ENCODE data around the gene ITGA8.

The ITGA8 gene

DNA sequence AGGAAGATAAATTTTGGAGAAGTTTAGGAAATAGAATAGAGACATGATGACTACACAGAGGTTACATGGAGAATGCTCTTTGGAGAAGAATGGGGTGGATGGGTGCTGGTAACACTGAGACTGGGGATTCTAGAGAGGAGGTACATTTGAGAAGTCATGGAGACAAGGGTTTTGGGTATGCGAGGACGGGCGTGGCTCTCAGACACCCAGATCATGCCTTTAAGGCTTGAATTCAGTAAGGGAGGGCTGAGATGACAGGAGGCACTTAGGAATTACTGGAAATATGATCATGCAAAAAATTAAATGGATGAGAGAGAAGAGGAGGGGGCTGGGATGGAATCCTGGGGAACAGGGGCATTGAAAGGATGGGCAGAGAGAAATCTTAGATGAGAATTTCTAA, 168.8 kb downstream of the ITGA8 start:
- H3K27ac ChIP-seq = no peak overlapping the region
- no peak for TF ChIP-seq CTCF (conservative IDR thresholded peaks at IDR 0.05; ENCODE audit: low read depth)
- no peak for DNase-seq (ENCODE audit: low spot score)
- ChIA-PET POLR2A (ENCODE audit: low non-redundant PET) (no interaction called here), CTCF (no interaction called here)

- no peak overlapping the region for H3K27ac ChIP-seq
- no peak for TF ChIP-seq CTCF (conservative IDR thresholded peaks at IDR 0.05; ENCODE audit: low read depth)
- CTCF ChIA-PET = interaction anchor here (0.7 kb wide), 1 partner anchor 204 kb away, joined by 3 read pairs; no protein-coding TSS in a partner anchor
- POLR2A ChIA-PET (ENCODE audit: low non-redundant PET) = no interaction called here
- no peak for DNase-seq (ENCODE audit: low spot score)
Measured at GRCh38 chr10:15548331-15548730, 171.4 kb downstream of the ITGA8 start.

DNA sequence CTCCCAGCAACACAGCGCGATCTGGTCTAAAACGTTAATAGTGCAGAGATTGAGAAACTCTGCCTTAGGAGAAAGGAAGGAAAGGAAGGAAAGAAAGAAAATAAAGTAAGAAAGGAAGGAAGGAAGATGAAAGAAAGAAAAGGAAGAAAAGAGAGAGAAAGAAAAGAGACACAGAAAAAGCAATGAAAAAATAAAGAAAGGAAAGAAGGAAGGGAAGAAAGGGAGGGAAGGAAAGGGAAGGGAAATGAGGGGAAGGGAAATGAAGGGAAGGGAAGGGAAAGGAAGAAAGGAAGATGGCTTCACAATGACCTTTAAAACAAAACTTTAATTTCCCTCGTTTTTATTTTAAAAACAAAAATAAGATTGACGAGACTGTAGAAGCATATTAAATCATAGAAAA, 173.1 kb downstream of the ITGA8 start:
- H3K27ac ChIP-seq = no peak overlapping the region
- no peak for TF ChIP-seq CTCF (conservative IDR thresholded peaks at IDR 0.05; ENCODE audit: low read depth)
- no peak for DNase-seq (ENCODE audit: low spot score)
- ChIA-PET POLR2A (ENCODE audit: low non-redundant PET) (no interaction called here), CTCF (no interaction called here)

DNA sequence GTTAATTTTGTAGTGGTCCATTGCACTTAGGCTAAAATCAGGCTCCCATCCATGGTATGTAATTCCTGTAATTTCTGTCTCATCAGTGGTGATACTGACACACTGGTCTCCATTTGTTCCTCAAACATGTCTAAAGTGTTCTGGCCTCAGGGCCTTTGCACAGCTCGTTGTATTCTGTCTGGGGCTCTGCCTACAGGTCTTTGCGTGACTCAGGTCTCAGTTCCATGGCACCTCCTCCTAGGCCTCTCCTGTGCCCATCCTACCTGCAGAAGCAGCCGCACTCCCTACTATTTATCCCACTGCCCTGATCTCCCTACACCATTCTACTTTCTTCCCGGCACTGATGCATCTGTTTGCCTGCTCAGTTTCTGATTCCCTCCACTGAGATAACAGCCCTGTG, 173.8 kb downstream of the ITGA8 start:
- ChIA-PET POLR2A (ENCODE audit: low non-redundant PET) (no interaction called here), CTCF (no interaction called here)
- no peak for TF ChIP-seq CTCF (conservative IDR thresholded peaks at IDR 0.05; ENCODE audit: low read depth)
- no peak overlapping the region for H3K27ac ChIP-seq
- no peak for DNase-seq (ENCODE audit: low spot score)

DNA sequence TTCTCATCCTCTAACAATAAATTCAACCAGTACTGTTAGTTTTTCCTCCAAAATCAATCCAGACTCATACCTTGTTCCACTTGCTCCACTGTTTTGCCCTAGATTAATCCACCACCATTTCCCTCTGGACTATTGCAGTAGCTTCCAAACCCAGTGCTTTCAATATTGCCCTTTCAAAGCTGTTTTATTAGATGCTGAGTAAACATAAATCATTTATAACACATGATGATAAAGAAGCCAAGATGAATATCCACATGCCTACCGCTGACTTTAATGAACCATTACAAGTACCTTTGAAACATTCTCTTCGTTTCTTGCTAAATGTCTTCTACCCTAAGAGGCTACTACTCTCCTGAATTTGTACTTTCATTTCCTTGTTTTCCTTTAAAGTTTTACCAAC, 174.5 kb downstream of the ITGA8 start:
- ChIA-PET POLR2A (ENCODE audit: low non-redundant PET) (no interaction called here), CTCF (interaction anchor here (0.6 kb wide), 1 partner anchor 1091 kb away, joined by 4 read pairs; no protein-coding TSS in a partner anchor)
- DNase-seq (ENCODE audit: low spot score) = no peak
- H3K27ac ChIP-seq = no peak overlapping the region
- no peak for TF ChIP-seq CTCF (conservative IDR thresholded peaks at IDR 0.05; ENCODE audit: low read depth)

- ChIA-PET CTCF (no interaction called here), POLR2A (ENCODE audit: low non-redundant PET) (no interaction called here)
- no peak overlapping the region for H3K27ac ChIP-seq
- no peak for DNase-seq (ENCODE audit: low spot score)
- no peak for TF ChIP-seq CTCF (conservative IDR thresholded peaks at IDR 0.05; ENCODE audit: low read depth)
Measured at GRCh38 chr10:15543994-15544393, 175.7 kb downstream of the ITGA8 start.

DNA sequence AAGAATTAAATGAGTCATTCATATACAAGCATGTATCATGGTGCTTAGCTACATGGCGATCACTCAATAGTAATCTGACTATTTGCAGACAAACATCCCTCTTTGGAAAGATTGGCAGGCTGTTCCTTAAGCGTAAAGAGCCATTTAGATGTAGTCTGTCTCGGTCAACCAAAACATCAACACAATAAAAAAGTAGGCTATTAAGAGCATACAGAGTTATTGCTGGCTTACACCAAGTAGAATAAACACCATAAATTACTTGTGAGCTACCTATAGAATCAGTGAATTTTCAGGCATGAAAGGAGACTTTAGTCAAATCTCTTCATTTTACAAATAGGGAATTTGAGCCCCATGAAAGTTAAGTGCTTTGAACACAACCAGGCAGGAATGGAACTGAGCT, 176.9 kb downstream of the ITGA8 start:
- no peak for TF ChIP-seq CTCF (conservative IDR thresholded peaks at IDR 0.05; ENCODE audit: low read depth)
- no peak overlapping the region for H3K27ac ChIP-seq
- ChIA-PET CTCF (no interaction called here), POLR2A (ENCODE audit: low non-redundant PET) (no interaction called here)
- no peak for DNase-seq (ENCODE audit: low spot score)
